PC-3 (cell line): ENCODE measurements around the gene GJC1. TPM values are rescaled to one million over a fixed set of nuclear protein-coding genes. Genes with fewer than 3 reads are reported as not detected.
"Not testable (repeated sequence)": the region's sequence is repeated elsewhere in the genome, so short reads cannot be mapped to it uniquely, and the experiment has no call there.

Experiments
- ATAC-seq: fragments of 200-7000 bp; cut with Tn5 transposase; 2 replicates; pipeline ENCODE4 v1.9.1; 2020; ENCODE audit warnings: mild to moderate bottlenecking, moderate library complexity
- BruUV-seq: library from RNA; stranded (reverse); fragments of 400-500 nt; replicated peaks from 2 replicates; lab custom pipeline; 2021; lab: Mats Ljungman, UMichigan
- CTCF ChIA-PET: fragments of 300-600 bp; sonication (Branson Sonifier 250); formaldehyde crosslinking; loops from one replicate; lab custom pipeline; 2022; ENCODE audit warnings: antibody characterized with exemption; lab: Charles Lee
- POLR2A ChIA-PET: fragments of 300-600 bp; sonication (Branson Sonifier 250); formaldehyde crosslinking; loops from one replicate; lab custom pipeline; 2022; ENCODE audit warnings: antibody characterized with exemption; ENCODE audit not compliant: unreplicated experiment; lab: Charles Lee
- DNase-seq: peaks from one replicate; pipeline ENCODE4 v3.0.0-alpha.2; 2015
- H2AFZ ChIP-seq: fragments of 300-600 bp; sonication (generic); 2 replicates; pipeline ENCODE4 v1.6.0; 2016; ENCODE audit warnings: antibody characterized with exemption, low read length
- H3F3A ChIP-seq: fragments of 300-600 bp; sonication (generic); one replicate; pipeline ENCODE4 v1.6.0; 2017; ENCODE audit warnings: antibody characterized with exemption, low read length, control low read depth, mild to moderate bottlenecking; ENCODE audit not compliant: unreplicated experiment
- H3K27ac ChIP-seq: fragments of 300-600 bp; sonication (generic); 2 replicates; pipeline ENCODE4 v1.5.1; 2016; ENCODE audit warnings: mild to moderate bottlenecking, low read length
- H3K27me3 ChIP-seq: fragments of 300-600 bp; sonication (generic); 2 replicates; pipeline ENCODE4 v1.6.1; 2016; ENCODE audit warnings: low read length, mixed read lengths
- H3K36me3 ChIP-seq: fragments of 300-600 bp; sonication (generic); 2 replicates; pipeline ENCODE4 v1.6.1; 2016; ENCODE audit warnings: low read depth, mixed run types, low read length, mixed read lengths
- H3K4me1 ChIP-seq: fragments of 300-600 bp; sonication (generic); 2 replicates; pipeline ENCODE4 v1.5.1; 2016; ENCODE audit warnings: low read length; ENCODE audit not compliant: insufficient read depth
- H3K4me2 ChIP-seq: fragments of 300-600 bp; sonication (generic); 2 replicates; pipeline ENCODE4 v1.6.0; 2016; ENCODE audit warnings: low read length
- H3K4me3 ChIP-seq: fragments of 300-600 bp; sonication (generic); 2 replicates; pipeline ENCODE4 v1.5.1; 2016; ENCODE audit warnings: mild to moderate bottlenecking, low read length, mixed read lengths
- H3K79me2 ChIP-seq: fragments of 300-600 bp; sonication (generic); 2 replicates; pipeline ENCODE4 v1.6.1; 2017; ENCODE audit warnings: low read length, mixed read lengths
- H3K9ac ChIP-seq: fragments of 300-600 bp; sonication (generic); 2 replicates; pipeline ENCODE4 v1.6.0; 2016; ENCODE audit warnings: mild to moderate bottlenecking, low read length
- H3K9me2 ChIP-seq: fragments of 300-600 bp; sonication (generic); replicated peaks from 2 replicates; pipeline ENCODE4 v1.6.1; 2016; ENCODE audit warnings: mixed run types, low read length, mixed read lengths
- H3K9me3 ChIP-seq: fragments of 300-600 bp; sonication (generic); 2 replicates; pipeline ENCODE4 v1.6.1; 2016; ENCODE audit warnings: low read length, mixed read lengths
- H4K20me1 ChIP-seq: fragments of 300-600 bp; sonication (generic); 2 replicates; pipeline ENCODE4 v1.6.1; 2016; ENCODE audit warnings: low read length, mixed read lengths
- CTCF ChIP-seq: fragments of 300-600 bp; sonication (generic); conservative IDR thresholded peaks from 2 replicates; pipeline ENCODE4 v1.5.1; 2017; ENCODE audit warnings: antibody characterized with exemption, low read depth, mild to moderate bottlenecking, low read length
- EZH2 ChIP-seq: fragments of 300-600 bp; sonication (generic); IDR thresholded peaks from one replicate; pipeline ENCODE4 v1.6.1; 2017; ENCODE audit warnings: antibody characterized with exemption, mild to moderate bottlenecking, low read length; ENCODE audit not compliant: unreplicated experiment
- EZH2phosphoT487 ChIP-seq: fragments of 300-600 bp; sonication (generic); IDR thresholded peaks from 2 replicates; pipeline ENCODE4 v1.6.1; 2018; ENCODE audit warnings: mild to moderate bottlenecking, antibody characterized with exemption, low read length, borderline replicate concordance
- intact Hi-C: fragments of 100-400 bp; cut with micrococcal nuclease; formaldehyde crosslinking; loops from 2 replicates; pipeline ENCODE4 v1.9.0; 2023
- total RNA-seq: library from RNA; depleted of rRNA; stranded (reverse); fragments of >200 nt; gene quantifications from 2 replicates; pipeline ENCODE4 v1.2.3, GENCODE V29; 2014

GJC1 gene
- total RNA-seq, 1 experiment from 2014 or later, result 17.1 TPM

GRCh38 chr17:44820631-44821212 is 9.4 kb downstream of the GJC1 start:
- Histone ChIP-seq H3K36me3 (no peaks in the 10 kb centered on the region), H3K9ac (no peak overlapping the region), H2AFZ (peak overlapping the region; percentile 29), H4K20me1 (no peaks in the 10 kb centered on the region), H3K79me2 (peaks cover 70% of the 10 kb centered on the region), H3K4me2 (peak overlapping the region; percentile 73), H3K4me1 (peaks cover 23% of the 10 kb centered on the region), H3F3A (peaks cover 5% of the 10 kb centered on the region), H3K9me3 (no peaks in the 10 kb centered on the region), H3K27me3 (no peaks in the 10 kb centered on the region), H3K27ac (peak overlapping the region; percentile 62), H3K4me3 (peak overlapping the region; percentile 51), H3K9me2 (no peaks in the 10 kb centered on the region)
- peak; percentile 95 for DNase-seq
- intact Hi-C loops, result loop anchor here (1.0 to 2.0 kb wide), 2 partner anchors 25 to 46 kb away; no protein-coding TSS in a partner anchor
- no peak for TF ChIP-seq CTCF
- peak; percentile 100 for ATAC-seq
- ChIA-PET POLR2A (interaction anchor here (1.3 kb wide), 1 partner anchor 26 kb away, joined by 3 read pairs; no protein-coding TSS in a partner anchor), CTCF (interaction anchor here (0.6 to 1.5 kb wide), 4 partner anchors 17 to 41 kb away, joined by 3 to 10 read pairs (median 6); no protein-coding TSS in a partner anchor)
- TSS peak; percentile 44 for BruUV-seq

- H3K9me3 ChIP-seq, BruUV-seq, H3K27ac ChIP-seq, H3K27me3 ChIP-seq, DNase-seq, H4K20me1 ChIP-seq, ATAC-seq, H3K4me3 ChIP-seq, H3F3A ChIP-seq, H2AFZ ChIP-seq, intact Hi-C loops, CTCF ChIA-PET, H3K36me3 ChIP-seq, H3K9ac ChIP-seq, H3K4me2 ChIP-seq, H3K9me2 ChIP-seq: not testable (repeated sequence)
- Histone ChIP-seq H3K79me2 (peaks cover 63% of the 10 kb centered on the region), H3K4me1 (peaks cover 34% of the 10 kb centered on the region)
- POLR2A ChIA-PET, result interaction anchor here (0.7 kb wide), 1 partner anchor 141 kb away, joined by 3 read pairs; no protein-coding TSS in a partner anchor
These were observed 11.6 kb downstream of the GJC1 start for GRCh38 chr17:44818508-44818907.

- POLR2A ChIA-PET, result interaction anchor here (0.7 kb wide), 1 partner anchor 34 kb away, joined by 4 read pairs; no protein-coding TSS in a partner anchor
These were observed 17.8 kb downstream of the GJC1 start for GRCh38 chr17:44812263-44812662.

GRCh38 chr17:44808656-44809388 is 21.3 kb downstream of the GJC1 start:
- H3K79me2 ChIP-seq, result peaks cover 22% of the 10 kb centered on the region; the same call in 1 of the 2 replicates
- intact Hi-C loops, H3K9ac ChIP-seq, H3K4me2 ChIP-seq, H3K4me1 ChIP-seq, DNase-seq, BruUV-seq, H3F3A ChIP-seq, H3K9me2 ChIP-seq, H3K4me3 ChIP-seq, H4K20me1 ChIP-seq, POLR2A ChIA-PET, CTCF ChIA-PET, H2AFZ ChIP-seq, H3K27ac ChIP-seq, H3K9me3 ChIP-seq, H3K27me3 ChIP-seq, ATAC-seq: not testable (repeated sequence)
- H3K36me3 ChIP-seq, result peaks cover 16% of the 10 kb centered on the region

More at GRCh38 chr17:44812263-44812662, 17.8 kb downstream of the GJC1 start:
- Histone ChIP-seq H3K9me3 (no peaks in the 10 kb centered on the region), H4K20me1 (no peaks in the 10 kb centered on the region), H3K36me3 (no peaks in the 10 kb centered on the region), H3K4me2 (no peak overlapping the region), H3F3A (no peaks in the 10 kb centered on the region), H3K79me2 (peaks cover 35% of the 10 kb centered on the region), H3K27me3 (no peaks in the 10 kb centered on the region), H3K27ac (no peak overlapping the region), H3K4me3 (no peak overlapping the region), H3K9me2 (no peaks in the 10 kb centered on the region), H2AFZ (no peak overlapping the region), H3K4me1 (peaks cover 12% of the 10 kb centered on the region), H3K9ac (no peak overlapping the region)
- DNase-seq, result no peak
- intact Hi-C loops, result no loop called here
- TF ChIP-seq EZH2 (no peak), EZH2phosphoT487 (no peak), CTCF (no peak)
- BruUV-seq, result no TSS peak
- ATAC-seq, result no peak
- CTCF ChIA-PET, result no interaction called here
